ENCODE measurements around the gene SLC47A2.

The SLC47A2 gene

GRCh38 chr17:19642373-19642893 is 74.0 kb downstream of the SLC47A2 start:
- no peak for DNase-seq (ENCODE audit: low read depth)

DNA sequence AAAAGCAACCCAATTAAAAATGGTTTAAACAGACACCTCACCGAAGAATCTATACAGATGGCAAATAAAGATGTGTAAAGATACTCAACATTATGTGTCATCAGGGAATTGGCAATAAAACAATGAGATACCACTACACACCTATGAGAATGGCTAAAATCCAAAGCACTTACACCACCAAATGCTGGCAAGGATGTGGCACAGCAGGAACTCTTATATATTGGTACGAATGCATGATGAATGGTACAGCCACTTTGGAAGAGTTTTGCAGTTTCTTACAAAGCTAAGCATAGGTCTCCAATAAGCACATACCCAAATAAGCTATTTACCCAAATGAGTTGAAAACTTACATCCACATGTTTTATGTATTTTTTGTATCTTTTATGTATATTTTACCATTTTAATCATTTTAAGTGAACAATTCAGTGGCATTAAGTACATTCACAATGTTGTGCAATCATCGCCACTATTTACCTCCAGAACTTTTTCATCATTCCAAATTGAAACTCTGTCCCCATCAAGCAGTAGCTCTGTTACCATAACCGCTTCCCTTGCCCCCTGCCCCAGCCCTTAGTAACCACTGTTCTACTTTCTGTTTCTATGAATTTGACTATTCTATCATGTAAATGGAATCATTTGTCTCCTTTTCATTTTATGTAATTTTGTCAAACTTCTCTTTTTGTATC is 74.6 kb downstream of the SLC47A2 start:
- no peak for DNase-seq (ENCODE audit: low read depth)

DNA sequence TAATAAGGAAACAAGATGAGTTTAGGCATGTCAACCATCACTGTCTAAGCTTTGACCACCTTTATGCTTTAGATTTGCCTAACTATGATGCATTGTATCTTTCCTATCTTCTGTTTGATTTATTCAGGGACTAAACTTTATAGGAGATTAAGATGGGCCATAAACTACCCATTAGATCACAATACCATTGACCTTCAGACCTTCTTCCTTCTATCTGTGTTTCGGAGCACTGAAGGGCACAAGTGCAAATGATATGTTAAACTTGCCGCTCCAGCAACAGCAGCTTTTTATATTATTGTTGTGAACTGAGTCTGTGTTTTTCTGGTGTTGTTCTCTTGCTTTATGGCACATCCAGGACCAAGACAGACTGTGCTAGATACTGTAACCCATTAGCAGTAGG is 84.5 kb downstream of the SLC47A2 start:
- DNase-seq (ENCODE audit: low read depth): no peak

GRCh38 chr17:19630661-19631060 is 85.7 kb downstream of the SLC47A2 start:
- no peak for DNase-seq (ENCODE audit: low read depth)

DNA sequence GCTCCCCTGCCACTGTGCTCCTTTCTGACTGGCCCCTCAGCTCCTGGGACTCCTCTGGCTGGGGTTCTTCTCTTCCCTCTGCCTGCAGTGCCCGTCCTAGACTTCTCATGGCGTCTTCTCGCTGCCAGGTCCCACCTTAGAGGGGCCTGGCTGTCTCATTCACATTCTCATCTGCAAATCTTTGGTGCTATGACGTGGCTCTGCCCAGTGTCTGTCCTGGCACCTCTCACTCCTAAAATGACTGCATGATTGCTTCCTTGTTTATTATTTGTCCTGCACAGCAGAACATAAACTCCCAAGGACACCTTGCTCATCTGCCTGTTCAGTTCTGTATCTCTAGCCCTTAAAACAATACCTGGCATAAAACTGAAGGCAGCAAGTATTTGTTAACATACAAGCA is 86.3 kb downstream of the SLC47A2 start:
- DNase-seq (ENCODE audit: low read depth): no peak

- no peak for DNase-seq (ENCODE audit: low read depth)
Measured at GRCh38 chr17:19629449-19629848, 86.9 kb downstream of the SLC47A2 start.
